Measurements from ENCODE around the gene SORCS3.

Gene SORCS3

DNA sequence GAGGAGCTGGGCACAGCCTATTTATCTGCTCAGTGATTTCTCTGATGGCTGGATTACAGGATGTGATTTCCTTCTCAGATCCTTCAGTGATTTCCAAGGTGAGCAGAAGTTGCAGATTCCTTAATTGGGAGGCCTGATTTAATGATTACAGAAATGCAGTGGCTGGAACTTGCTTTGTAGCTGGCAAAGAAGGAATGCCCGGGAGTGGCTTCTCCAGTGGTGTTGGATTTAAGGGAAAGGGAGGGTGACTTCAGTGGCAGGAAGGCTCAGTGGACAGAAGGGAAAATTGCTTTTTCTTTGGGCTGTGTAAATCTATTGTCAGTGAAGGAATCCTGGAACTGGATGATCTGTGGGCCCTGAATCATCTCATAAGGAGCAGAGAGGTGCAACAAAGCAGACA, 5.1 kb downstream of the SORCS3 start:
- DNase-seq (ENCODE audit: low read depth), result no peak

DNA sequence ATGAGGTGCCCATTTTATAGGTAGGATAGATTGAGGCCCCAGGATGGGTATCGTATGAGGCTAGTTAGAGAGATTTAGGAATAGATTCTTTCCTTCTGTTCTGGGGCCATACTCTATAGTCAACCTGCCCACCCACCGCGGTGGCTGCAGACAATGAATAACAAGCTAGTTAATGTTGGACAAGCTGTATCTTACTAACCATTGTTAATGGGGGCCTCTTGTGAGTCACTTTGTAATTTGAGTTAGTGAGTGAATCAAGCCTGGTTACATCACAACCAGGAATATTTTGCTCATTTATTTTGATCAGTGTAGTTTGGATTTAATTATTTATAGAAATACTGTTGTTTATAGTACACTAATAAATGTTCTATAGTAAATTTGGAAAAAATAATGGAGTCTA, 7.3 kb downstream of the SORCS3 start:
- no peak for DNase-seq (ENCODE audit: low read depth)

DNA sequence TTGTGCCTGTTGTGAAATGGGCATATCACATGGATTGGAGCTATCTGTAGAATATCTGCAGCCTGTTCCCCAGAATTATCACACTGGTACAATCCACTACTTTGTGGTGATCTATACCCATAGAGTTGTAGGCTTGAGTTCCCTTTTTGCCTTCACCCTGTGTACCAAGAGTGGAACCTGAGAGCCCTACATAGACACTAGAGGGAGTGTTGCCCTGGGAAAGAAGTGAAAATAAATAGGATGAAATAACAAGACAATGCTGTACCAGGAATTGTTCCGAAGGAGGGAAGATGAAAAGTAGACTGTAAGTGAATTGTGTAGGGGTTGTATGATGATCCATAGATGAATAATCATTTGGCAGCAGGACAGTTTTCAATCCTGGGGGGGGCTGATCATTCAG, 9.0 kb downstream of the SORCS3 start:
- DNase-seq (ENCODE audit: low read depth), result no peak

DNA sequence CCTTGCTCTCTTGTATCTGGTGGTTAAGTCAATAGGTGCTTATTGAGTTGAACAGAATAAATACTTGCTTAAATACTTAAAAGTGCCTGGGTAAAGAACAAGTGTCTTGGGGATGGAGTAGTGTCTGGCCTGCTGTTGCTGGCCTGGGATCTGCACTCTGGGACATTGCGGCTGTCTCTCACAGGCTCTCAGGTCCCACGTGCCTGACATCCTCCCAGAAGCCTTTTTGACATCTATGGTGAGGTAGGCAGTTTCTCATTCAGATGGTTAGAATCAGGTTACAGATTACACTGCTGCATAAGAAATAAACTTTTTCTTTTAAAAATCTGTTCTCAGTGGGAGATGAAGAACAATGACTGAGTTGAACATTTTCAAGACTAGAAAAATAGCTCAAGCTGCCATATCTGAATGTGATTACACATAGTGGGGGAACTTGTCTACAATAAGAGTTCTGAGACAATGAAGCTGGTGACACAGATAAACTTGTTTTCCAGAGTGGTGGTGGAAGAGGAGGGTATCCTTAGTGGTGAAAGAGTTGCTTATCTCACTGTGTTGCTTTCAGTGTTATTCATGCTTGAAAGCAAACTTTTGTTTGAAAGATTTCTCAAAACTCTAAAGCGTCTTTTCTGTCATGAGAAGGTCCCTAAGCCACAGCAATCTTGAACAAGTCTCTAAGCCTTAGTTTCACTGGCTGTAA, 9.7 kb downstream of the SORCS3 start:
- no peak for DNase-seq (ENCODE audit: low read depth)

DNA sequence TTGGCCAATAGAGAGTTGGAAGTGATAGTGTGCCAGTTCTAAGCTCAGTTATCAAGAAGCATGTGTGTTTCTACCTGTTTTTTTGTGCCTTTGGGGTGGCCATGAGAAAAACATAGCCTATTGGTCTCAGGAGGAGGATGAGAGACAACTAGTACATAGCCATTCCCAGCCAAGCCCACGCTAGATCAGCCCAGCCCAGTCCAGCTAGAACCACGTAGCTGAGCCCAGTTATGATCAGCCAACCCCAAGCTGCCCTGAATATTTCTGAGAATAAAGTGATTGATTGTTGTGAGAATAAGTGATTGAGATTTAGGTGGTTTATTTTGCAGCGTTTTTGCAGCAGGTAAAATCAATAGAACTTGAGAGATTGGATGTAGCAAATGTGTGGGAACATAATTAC, 15.9 kb downstream of the SORCS3 start:
- no peak for DNase-seq (ENCODE audit: low read depth)

DNA sequence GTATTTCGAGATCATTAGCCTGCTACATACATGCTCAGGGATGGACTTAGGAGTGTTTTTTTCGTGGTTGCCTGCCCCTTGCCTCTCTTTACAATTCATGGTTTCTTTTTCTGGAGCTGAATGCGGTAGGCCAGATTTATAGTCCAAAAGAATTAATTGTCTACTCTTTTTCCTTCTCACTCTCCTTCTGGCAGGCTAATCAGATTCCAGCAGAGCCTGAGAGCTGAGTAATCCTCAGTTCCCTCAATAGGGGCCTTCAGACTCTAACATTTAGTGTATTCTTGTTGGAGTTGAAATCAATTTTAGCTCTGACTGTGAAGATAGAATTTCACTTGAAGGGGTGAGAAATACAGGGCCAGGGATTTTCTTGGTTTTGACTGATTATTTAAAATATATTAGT, 16.4 kb downstream of the SORCS3 start:
- no peak for DNase-seq (ENCODE audit: low read depth)

DNA sequence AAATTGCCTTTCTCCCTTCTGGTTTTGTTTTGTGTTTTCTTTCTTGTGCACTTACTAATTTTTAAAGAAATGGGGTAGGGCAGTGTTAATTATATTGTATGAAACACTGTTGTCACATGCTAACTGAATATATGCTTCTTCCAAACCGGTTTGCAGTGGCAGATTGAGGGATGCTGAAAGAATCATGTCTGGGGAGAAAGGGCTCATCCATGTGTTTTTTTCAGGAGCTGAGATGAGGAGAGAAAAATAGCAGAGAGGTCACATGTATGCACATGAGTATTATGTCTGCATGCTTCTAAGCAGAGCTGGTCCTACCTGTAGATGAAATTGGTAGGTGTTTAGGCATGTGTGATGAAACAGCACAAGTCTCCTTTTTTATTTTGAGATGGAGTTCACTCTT, 17.0 kb downstream of the SORCS3 start:
- no peak for DNase-seq (ENCODE audit: low read depth)

DNA sequence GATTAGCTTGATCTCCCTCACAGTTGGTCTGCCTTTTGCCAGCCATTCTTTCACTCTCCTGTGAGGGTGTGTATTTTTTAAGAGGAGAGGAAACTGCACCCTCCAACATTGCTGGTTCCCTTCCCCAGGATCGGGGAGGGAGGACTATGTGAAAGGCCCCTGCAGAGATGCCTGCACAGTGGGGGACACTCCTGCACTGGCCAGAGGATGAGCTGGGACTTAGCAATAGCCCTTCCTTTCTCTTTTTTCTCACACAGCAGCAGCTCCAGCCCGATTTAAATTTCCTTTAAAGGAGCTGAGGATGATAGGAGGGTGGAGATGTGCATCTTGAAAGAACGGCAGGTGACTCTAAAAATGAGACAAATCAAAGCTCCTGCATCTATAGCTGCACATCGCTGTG, 18.7 kb downstream of the SORCS3 start:
- no peak for DNase-seq (ENCODE audit: low read depth)

DNA sequence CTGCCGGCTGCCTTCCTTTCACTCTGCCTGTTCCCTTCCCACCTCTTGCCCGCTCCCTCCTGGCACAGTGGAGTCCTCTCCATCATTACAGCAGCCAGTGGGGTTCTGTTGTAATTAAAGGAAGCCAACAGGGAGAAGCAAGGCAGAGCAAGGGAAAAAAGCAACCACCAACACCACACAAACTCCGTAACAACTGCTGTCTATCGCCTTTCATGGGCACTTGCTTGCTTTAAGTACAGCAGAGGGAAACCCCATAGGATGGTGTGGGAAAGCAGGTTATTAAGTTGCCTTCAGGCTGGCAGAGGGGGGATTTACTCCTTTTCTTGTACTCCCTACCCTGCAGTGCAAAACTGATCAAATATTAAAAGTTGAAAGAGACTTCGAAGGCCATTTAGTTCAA, 22.0 kb downstream of the SORCS3 start:
- DNase-seq (ENCODE audit: low read depth), result no peak

DNA sequence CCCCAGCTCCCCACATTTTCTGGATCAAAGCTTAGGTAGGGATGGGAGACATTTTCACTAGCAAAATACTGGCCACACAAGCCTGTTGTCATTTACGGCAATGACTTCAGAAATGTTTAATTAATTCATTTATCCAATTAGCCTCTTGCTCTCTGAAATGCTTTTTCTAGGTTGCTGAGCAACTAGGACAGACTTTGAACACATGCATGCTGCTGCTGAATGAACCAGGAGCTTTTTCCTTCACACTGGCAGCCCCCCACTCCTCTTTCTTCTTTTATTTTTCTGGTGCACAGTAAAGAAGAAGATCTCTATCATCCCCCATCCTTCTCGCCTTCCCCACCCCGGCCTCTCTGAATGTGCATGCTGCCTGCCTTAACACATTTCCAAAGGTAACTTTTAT, 22.5 kb downstream of the SORCS3 start:
- DNase-seq (ENCODE audit: low read depth), result no peak

DNA sequence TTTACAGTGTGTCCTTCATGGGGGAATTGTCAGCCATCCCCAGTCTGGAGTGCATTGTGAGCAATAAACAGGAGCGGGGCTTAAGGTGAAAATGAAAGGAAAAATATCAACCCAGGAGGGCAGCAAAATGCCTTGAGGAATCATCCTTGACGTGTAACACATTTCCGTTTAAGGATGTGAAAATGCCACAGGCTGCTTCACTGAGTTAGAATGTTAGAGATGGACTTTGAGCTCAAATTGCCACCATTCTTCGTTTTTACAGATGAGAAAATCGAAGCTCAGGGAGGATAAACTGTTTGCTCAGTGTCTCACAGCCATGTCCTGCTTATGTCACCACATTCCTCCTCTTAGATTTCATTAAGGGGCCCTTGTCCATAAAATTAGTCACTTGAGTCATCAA, 23.1 kb downstream of the SORCS3 start:
- no peak for DNase-seq (ENCODE audit: low read depth)

DNA sequence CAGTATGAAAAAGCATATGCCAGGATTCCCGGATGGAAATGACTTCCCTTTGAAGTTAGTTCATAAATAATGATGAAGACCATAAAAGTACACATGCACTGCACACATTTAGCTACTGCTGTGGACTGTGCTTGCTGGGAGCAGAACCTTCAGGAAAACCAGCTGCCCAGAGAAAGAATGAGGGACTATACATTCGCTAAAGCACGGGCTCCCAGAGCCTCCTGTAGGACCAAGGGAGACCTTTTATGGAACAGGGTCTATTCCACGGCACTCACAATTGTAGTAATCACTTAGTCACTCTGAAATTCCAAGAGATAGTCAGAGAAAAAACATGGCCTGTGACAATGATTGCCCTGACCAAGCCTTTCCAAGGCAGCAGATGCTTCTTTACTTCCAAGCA, 24.1 kb downstream of the SORCS3 start:
- DNase-seq (ENCODE audit: low read depth), result no peak

DNA sequence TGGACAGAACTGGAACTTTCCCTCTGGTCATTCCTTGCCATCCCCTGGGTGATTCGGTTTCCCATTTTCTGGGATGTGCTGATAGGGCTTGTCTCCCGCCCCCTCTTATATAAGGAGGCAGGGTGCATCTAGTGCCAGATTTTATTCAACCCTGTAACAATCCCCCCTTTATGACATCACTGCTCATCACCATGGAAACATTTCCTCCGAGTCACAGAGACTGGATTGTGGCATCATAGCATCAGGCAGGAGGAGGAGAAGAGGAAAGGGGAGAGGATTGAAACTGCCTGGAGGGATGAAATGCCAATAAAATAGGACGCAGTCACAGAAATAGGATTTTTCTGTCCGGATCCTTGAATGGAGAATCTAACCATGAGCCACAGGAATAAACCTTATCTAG, 25.0 kb downstream of the SORCS3 start:
- DNase-seq (ENCODE audit: low read depth), result no peak

DNA sequence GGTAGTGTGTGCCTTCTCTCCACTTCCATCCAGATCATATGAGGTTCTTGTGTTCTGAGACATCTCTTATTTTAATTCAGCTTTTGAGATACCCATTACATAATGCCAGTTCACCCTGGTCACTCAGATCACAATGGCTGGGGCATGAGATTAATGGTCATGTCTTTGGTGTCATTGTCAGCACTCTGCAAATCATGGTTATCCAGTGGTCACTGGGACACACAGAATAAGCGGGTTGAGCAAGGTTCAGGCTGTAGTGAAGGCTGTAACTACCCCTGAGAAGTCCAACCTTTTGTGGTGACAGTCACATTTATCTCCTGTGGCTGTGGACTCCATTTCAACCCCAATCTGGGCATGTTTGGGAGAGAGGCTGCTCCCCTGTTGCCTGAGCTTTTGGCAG, 35.8 kb downstream of the SORCS3 start:
- no peak for DNase-seq (ENCODE audit: low read depth)

DNA sequence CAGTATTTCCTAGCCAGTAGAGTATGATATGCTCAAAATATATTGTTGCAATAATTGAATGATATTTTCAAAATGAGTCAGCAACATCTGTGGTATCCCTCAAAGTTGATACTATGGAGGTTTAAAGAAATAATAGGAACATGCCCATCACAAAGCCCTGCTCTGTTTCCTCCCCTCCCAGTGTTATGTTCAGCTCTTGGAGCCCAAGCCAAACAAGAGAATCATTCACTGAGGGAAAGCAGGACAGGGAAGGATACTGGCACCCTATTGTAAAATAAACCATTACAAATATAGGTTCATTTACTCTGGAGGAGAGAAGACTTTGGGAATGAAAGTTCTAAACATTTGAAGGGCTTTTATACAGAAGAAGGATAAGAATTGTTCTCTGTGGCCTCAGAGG, 37.6 kb downstream of the SORCS3 start:
- no peak for DNase-seq (ENCODE audit: low read depth)

DNA sequence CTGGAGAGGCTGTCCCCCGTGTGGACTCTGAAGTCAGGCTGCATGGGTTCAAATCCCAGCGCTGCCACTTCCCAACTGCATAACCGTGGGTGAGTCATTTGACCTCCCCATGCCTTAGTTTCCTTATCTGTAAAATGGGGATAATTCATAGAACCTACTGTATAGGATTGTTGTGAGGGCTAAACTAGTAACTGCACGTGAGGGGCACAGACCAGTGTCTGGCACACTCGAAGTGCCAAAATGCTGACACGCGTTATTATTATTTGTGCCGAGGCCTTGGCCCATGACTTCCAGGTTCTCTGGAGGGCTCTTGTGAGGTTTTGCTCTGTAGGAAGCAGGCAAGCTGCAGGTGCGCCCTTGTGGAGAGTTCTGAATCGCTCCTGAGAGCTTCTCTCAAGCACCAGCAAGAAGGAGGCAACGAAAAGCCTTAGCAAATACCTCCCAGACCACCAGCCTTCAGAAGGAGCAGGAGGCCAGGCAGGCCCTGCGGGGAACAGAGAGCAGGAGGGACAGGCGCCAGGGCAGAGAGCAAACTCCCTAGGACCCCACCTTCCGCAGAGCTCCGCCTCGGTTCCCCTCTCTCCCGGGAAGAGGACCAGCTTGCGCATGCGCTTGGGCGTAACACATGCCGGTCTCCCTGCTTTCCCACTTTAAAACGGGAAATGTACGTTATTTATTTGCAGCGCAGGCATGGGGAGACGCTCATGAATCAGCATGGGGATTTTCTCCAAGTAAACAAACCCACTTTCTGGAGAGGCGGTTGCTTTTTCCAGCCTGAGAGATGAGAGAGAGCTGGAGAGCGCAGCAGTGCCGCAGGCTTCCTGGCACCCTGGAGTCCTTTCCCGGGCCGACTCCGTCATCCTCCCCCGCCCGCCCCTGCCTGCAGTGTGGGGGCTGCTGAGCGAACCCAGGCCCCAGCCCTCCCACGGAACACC, 39.6 kb downstream of the SORCS3 start:
- DNase-seq (ENCODE audit: low read depth), result no peak

DNA sequence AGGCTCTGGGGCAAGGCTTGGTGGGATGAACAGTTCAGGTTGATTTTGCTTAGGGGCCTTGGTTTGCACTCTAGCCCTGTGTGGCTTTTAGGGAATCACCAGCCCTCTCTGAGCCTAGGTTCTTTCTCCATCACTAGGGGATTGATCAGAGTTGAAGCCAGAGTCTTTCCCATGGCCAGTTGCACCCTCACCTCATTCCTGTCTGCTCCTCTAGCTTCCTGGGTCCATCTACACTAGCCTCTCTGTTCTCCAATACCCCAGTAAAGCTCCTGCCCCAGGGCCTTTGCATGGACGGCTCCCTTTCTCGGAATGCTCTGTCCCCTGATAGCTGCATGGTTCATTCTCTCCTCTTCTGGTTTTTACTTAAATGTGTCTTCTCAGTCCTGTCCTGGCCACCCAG, 40.4 kb downstream of the SORCS3 start:
- DNase-seq (ENCODE audit: low read depth), result no peak

DNA sequence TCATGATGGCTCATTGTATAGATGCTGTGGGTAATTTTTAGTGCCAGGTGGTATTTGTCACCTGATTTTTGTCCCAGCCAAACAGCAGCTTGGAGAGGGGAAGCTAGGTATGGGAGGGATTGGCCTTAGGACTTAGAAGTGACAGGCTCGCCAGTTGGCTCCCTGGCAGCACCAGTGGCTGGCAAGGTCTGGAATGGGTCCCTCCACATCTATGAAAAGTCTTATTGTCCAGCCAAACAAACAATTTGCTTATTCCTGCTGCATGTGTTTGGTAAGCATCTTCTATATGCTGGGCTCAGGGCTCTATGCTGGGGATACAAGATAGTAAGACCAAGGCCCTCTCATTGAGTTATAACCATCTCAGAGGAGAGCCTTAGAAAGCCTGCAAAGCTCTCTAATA, 42.5 kb downstream of the SORCS3 start:
- no peak for DNase-seq (ENCODE audit: low read depth)

DNA sequence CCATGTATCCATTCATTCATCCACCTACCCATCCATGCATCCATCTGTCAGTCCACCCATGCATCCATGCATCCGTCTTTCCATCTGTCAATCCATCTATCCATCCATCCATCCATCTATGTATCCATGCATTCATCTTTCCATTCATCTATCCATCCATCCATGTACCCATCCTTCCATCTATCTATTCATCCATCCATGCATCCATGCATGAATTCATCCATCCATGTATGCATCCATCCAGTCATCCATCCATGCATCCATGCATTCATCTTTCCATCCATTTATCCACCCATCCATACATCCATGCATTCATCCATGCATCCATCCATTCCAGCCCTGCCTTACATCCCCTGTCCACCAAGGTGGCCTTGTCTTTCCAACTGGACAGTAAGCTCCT, 45.7 kb downstream of the SORCS3 start:
- no peak for DNase-seq (ENCODE audit: low read depth)

DNA sequence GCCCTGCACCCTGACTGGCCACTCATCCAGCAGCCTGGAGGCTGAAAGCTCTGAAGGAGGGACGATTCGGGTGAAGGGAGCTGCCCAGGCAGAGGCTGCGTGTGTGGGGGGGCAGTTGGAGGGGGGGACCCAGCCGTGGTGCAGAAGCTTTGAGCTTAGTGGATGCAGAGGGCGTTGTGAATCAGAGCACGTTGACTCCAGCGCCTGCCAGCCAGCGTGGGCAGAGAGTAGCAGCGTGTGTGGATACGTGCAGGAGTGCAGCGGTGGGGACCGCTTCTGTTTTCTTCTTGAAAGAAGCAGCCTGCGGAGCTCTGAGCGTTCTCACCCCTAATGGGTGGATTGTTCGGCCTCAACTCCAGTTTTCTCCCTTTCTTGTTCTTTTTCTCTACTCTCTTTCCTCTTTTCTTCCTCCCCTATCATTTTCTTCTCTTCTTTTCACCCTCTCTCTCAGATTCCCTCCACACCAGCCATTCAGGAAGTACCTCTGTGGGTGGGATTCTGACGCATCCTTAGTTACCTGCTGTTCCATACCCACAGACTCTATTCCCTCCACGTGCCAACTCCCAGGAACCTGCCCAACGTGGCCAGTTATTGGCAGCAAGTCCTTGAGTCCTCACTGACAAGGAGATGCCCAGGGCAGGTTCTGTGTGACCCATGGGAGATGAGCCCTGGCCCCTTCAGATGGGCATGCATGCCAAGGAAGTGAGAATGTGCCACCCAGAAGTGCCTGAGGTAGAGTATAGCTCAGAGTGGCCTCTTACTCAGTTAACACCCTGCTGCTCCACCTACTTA, 47.4 kb downstream of the SORCS3 start:
- no peak for DNase-seq (ENCODE audit: low read depth)

DNA sequence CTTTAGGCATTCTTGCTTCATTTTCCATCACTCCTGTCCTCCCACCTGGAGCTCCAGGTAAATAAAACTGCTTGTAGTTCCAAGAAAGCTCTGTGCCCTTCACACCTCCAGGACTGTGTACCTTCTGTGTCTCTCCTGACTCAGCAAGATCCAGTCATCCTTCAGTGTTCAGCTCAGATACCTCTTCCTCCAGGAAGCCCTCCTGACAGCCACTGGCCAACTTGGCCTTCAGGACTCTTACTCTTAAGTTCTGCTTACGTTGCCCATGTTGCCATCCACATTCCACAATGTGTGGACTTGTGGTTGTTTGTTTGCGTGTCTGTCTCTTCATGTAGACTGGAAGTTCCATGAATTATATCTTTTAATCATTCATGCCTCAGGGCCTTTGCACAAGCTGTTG, 48.0 kb downstream of the SORCS3 start:
- no peak for DNase-seq (ENCODE audit: low read depth)

DNA sequence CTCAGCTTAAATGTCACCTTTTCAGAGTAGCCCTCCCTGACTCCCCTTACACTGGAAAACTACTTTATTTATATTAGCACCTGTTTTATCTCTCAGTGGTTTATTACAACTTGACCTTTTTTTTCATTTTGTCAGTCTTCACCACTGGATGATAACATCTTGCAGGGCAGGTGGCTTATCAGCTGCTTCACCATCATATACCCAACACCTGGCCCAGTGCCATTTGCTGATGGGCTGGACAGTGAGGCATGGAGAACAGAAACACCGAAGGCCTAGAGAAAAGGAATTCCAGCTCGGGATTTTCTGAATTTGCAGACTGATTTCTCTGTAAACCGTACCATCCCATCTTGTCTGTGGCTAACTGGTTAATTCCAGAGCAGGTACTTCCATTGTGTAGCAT, 48.5 kb downstream of the SORCS3 start:
- DNase-seq (ENCODE audit: low read depth), result no peak

DNA sequence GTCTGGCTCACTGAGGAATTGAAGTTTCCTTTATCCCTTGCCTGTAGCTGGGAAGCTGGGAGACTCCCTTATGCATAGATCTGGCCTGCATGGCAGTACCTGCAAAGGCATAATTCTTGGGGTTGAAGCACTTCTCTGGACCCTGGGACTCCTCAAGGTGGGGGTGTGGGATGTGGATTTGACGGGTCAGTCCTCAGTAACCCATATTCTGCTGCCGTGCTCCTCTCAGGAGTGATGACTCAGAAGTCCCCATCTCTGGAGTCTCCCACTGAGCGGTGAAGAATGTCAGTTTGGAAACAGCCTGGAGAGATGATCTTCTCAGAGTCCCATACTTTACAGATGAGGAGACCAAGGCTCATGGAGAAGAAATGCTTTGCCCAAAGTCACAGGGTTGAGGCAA, 49.0 kb downstream of the SORCS3 start:
- DNase-seq (ENCODE audit: low read depth), result no peak

Data from fibroblast of the conjunctiva (primary cell).